GM12865 (cell line): Measurements from ENCODE around the gene UBN2.
A peak's percentile ranks its signal among the peaks of the same experiment; 100 is the strongest.

Source experiments
- DNase-seq: peaks from one replicate; pipeline ENCODE4 v3.0.0; 2010; ENCODE audit warnings: low read depth
- H3K4me3 ChIP-seq: 2 replicates; pipeline ENCODE4 v1.5.1; 2011; ENCODE audit warnings: mild to moderate bottlenecking, low read depth, low read length, control low read depth
- CTCF ChIP-seq: IDR thresholded peaks from 2 replicates; pipeline ENCODE4 v1.5.1; 2011; ENCODE audit warnings: low read length, control low read depth, low read depth, inconsistent platforms; ENCODE audit not compliant: insufficient read depth; ENCODE audit errors: missing control alignments

UBN2 gene

GRCh38 chr7:139271718-139272628 is 40.9 kb downstream of the UBN2 start:
- no peak overlapping the region for H3K4me3 ChIP-seq
- DNase-seq: no peak
- no peak for TF ChIP-seq CTCF

- peak; percentile 1 for DNase-seq
- no peak overlapping the region for H3K4me3 ChIP-seq
- no peak for TF ChIP-seq CTCF
Measured at GRCh38 chr7:139284252-139284896, 53.3 kb downstream of the UBN2 start.

GRCh38 chr7:139286144-139286543 is 55.1 kb downstream of the UBN2 start:
- no peak overlapping the region for H3K4me3 ChIP-seq
- no peak for TF ChIP-seq CTCF
- DNase-seq: no peak

GRCh38 chr7:139292821-139293220 is 61.8 kb downstream of the UBN2 start:
- H3K4me3 ChIP-seq: no peak overlapping the region
- DNase-seq: no peak
- no peak for TF ChIP-seq CTCF

- no peak for TF ChIP-seq CTCF
- no peak for DNase-seq
- H3K4me3 ChIP-seq: no peak overlapping the region
Measured at GRCh38 chr7:139293534-139293933, 62.5 kb downstream of the UBN2 start.

GRCh38 chr7:139294241-139294640 is 63.2 kb downstream of the UBN2 start:
- no peak for DNase-seq
- no peak overlapping the region for H3K4me3 ChIP-seq
- TF ChIP-seq CTCF: no peak
